ENCODE measurements around the gene GPC6.

Gene GPC6

DNA sequence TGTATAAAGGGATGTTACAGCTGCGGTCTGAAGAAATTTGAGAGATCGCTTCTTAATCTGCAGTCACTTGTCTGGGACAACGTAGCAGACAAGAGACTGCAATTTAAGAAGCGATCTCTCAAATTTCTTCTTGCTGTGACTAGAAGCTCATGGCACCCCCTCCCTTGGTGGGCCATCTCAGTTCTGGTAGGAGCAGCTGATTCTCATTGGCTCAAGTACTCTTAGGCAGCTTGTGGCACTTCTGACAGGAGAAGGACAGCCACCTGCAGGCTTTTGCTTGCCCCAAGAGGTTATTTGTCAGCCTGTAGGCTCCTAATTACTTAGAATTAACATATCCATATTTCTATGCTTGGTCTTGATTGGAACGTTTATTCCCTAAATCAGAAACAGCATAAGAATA is 749.9 kb downstream of the GPC6 start:
- no peak for DNase-seq (ENCODE audit: low spot score)

DNA sequence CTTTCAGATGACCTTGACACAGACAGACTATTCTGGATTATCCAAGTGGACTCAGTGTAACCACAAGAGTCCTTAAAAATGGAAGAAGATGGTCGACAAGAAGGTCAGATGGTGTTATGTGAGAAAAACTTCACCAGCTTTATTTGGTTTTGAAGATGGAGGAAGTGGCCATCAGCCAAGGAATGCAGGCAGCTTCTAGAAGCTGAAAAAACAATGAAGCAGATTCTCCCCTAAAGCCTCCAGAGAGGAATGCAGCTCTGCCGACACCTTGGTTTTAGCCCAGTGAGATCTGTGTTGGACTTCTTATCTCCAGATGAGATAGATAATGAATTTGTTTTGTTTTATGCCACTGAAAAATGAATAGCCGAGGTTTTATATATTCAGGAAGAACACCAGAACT is 751.4 kb downstream of the GPC6 start:
- no peak for DNase-seq (ENCODE audit: low spot score)

DNA sequence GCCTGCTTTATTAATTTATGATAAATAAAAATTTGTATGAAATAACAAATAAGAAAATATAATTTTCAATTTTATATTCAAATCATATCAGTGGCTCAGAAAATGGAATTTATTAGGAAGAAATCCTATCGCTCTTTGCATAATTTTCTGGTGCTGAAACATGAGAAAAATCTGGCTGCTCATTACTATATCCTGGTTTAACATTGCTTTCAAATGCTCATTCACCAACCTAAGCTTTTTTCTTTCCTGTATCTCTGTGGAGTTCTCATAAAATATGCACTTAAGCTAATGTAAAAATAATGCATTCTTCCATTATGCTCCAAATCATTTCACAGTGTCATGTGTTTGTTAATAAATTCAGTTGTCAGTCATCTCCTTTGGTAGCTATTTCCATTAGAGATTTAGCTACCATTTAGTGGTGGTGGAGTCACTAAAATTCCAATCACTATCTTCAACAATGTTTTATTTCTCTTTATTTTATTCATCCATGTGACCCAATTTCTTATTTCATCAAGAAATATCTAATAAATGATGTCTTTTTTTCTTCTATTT is 754.9 kb downstream of the GPC6 start:
- DNase-seq (ENCODE audit: low spot score): no peak

DNA sequence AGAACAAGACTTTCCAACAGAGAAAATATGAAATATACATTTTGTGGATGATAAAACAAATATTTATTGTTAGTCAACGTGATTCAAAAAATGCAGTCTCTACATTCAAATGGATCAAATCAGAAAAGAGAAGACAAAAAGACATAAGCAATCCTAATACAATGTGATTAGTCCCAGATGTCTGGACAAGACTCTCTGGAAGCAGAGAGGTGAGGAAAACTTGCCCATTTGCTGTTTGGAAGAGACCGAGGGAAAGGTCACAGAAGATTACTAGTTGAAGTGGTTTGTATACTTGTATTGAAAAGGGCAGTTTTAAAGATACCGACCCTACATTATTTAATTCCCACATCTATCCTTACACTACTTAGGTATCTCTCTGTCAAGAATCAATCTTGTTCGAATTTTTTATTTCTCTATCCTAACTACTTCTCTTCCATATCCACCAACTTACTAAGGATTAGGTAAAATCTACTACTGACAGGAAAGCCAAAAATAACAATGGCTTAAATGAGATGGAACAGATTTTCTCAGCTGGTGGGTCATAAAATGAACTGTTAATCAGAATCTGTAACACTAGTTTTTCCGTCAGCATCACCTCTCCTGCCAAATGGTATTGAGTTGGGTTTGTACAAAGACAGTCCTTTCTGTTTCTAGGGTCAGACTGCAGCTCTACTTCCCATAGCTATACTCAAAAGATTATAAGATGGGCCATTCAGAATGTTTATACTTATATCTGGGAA is 755.7 kb downstream of the GPC6 start:
- no peak for DNase-seq (ENCODE audit: low spot score)

DNA sequence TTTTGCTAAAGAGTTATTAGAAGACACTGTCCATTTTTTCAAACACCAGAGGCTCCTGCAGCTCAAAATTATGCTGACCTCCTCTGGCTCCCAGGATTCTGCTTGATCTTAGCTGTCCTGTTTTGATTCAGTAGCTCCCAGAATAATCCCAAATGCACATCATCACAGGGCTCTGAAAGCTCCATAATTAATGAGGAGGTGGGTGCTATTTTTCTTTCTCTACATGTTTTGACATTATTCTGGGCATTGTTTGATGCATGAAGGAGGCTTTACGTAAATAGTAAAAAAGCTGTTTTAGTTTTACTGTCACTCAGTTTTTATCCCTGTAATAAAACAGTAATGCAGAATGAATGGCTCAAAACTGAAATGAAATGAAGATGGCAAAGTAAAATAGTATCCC is 757.4 kb downstream of the GPC6 start:
- DNase-seq (ENCODE audit: low spot score): no peak

DNA sequence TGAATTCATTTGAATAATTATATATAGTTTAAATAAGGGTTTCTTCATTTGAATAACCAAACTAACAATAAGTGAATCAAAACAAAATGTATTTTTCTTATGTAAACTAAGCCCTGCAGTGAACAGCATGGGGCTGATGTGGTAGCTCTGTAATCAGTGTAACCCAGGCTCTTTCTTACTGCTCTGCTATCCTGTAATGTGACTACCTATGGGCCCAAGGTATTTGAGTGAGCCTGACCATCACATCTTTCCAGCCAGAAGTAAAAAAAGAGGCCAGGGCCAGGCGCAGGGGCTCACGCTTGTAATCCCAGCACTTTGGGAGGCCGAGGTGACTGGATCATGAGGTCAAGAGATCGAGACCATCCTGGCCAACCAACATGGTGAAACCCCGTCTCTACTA is 758.3 kb downstream of the GPC6 start:
- DNase-seq (ENCODE audit: low spot score): no peak

DNA sequence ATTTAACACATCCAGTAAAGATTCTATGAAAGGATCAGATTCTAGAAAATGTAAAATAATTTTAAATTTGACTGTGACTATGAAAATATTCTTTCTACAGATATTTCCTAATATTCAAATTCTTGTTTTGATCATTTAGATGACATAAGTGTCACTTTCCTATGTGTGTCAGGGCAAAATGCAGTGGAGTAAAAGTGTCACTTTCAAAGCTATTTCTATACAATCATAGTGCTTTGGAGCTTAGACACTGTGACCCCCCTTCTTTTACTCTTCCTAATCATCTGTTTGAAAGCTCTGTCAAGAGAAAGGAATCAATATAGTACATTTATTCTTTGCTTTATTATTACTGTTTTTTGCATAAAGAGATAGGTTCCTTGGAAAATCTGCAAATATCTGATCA is 760.9 kb downstream of the GPC6 start:
- DNase-seq (ENCODE audit: low spot score): no peak

DNA sequence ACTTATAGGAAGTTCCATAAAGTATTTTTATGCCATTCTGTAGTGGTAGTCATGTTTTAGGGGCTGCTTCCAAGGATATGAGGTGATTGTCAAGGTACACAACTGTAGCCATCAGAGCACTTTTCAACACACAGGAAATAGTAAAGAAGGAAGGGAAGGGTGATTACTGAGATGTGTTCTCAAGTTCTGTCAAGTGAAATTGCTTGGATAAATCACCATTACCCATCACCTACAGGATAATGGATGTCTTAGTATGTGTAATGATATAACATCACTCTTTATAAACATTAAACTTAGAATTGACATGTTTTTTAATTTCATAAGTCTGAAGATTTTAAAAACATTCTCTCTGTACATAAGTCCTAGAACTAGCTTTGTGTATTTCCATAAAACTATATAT is 765.0 kb downstream of the GPC6 start:
- no peak for DNase-seq (ENCODE audit: low spot score)

DNA sequence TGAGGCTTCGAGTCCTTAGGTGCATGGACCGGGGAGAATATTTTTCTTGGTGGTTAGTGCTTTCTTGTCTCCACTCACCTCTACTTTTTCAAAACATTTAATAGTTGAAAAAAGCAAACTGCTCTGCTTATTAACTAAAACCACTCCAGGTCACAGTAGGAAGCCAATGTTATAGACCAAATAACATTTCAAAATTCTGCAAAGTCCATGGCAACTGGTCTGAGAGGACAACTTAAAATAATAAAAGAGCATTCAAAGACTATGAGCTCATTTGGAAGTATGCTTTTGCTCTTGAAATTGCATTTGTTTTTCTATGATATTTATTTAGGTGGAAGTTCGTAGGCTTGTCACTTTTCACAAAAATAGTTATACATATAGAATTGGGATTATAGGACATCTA is 769.9 kb downstream of the GPC6 start:
- DNase-seq (ENCODE audit: low spot score): no peak

DNA sequence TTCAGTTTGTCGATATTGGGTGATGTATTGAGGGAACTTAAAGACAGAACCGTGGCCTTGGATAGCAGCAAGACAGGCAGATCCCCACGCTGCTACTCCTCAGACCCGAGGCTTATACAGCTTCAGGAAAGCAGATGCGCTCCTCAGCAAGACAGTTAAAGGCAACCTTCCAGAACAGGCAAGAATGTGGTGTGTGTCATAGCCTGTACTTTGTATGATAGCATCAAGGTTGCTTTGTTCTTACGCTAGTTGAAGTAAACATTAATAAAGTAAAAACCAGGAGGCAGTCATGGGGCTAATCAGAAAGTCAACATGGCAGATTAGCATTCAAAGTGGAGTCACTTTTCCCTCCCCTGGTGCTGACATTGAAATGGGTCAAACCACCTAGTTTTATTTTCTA is 779.7 kb downstream of the GPC6 start:
- no peak for DNase-seq (ENCODE audit: low spot score)

DNA sequence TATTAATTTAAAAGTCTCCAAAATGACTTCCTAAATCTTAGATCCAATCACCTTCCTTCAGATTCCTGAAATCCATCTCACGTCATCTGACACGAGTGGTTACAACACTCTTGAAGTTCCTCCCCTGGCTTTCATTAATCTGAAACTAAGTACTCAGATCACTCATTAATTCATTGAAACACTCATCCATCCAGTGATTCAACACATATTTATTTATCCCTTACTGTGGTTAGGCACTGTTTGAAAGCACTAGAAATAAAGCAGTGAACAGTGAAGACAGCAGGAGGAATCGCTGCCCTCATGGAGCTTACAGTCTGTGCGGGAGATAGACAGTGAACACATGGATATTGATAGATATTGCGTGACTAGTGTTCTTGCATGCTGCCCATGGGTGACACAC is 780.5 kb downstream of the GPC6 start:
- no peak for DNase-seq (ENCODE audit: low spot score)

DNA sequence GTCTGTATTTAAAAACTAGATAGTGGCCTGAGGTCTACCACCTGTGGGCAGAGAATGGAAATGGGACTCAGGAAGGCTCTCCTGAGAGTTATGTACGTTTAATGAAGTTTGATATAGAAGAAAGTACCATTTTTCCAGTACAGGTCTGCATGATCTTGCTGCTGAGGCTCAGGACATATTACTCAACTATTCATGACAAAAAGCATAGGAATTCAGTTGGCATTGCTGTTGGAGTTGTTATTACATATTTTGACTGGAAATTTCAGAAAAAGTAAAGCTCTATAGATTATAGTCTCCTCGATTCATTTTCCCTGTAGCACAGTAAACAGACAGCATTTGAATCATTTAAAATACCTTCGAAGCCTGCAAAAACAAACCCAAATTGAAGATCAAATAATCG is 783.1 kb downstream of the GPC6 start:
- no peak for DNase-seq (ENCODE audit: low spot score)

DNA sequence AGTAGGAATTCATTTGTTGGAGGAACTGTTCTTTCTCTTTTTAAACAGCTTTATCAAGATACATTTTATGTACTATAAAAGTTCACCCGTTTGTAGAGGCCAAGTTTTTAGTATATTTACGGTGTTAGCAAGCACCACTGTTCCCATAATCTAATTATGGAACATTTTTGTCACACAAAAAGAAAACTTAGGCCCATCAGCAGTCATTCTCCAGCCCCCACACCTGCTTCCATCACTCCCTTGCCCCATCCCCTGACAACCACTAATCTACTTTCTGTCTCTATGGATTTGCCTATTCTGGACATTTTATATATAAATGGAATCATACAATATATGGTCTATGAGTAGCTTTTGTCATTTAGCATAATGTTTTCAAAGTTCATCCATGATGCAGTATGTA is 787.9 kb downstream of the GPC6 start:
- DNase-seq (ENCODE audit: low spot score): no peak

DNA sequence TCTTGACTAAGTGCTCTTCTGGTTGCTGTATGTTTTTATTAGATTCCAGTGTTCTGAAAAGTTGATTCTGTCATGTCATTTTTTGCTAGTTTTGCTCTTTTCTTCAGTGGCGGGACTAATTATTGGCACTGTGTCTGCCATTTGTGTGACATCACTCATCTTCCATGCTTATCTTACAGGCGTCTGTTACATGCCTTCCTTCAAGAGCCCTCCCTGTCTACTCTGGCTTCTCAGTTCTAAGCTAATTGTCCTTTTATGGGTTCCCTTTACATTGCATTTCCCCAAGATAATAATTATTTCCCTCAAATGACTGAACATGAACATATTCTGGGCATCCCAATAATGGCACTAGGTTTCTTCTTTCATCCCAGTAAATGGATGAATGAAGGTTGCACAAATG is 793.8 kb downstream of the GPC6 start:
- no peak for DNase-seq (ENCODE audit: low spot score)

DNA sequence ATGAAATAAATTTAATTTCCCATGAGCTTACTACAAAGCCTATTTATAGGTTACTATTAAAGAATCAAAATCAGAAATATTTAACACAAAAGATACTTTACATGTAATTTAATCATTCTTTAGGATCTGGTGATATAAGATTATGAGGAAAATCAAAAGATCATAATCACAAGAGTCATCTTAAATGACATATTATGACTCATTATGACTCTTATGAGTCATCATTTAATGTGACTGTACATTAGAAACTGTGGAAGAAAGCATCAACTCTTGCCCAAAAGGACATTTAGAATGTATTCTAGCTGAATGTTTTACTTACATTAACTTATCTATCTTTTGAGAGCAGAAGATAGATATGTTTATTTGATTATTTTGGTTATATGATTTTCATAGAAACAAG is 794.2 kb downstream of the GPC6 start:
- DNase-seq (ENCODE audit: low spot score): peak; percentile 86

DNA sequence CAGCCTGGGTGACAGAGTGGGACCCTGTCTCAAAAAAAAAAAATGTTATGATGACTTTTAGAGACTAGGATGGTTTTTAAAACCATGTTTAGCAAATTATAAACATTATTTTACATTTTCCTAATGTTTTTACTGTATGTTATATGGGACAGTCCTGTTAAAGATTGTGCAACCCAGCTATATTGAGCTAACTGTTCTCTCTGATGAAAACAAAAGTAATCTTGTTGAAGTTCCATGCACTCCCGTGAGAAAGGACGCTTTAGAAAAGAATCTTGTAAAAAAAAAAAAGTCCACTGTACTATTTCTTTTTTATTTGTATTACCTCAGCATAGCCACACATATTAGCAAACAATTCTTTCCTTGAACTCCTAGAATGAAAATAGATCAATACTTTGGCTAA is 801.6 kb downstream of the GPC6 start:
- DNase-seq (ENCODE audit: low spot score): no peak

DNA sequence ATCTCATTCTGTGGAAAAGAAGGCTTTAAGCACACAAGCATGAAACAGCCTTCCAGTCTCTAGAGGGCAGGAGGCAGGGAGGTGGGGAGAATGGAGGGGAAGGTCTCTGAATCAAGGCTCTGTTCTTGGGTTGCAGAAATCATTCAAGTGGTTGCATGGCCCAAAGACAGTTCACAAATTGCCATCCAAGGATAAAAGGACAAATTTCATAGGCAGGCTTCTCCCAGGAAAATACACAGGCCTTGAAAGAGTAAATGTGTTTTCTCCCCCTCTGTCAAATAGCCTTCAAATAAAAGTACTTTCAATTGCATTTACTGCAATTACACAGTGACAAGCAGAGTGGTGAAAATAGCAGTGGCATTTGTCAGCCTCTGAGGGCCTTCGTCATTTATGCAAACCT is 802.0 kb downstream of the GPC6 start:
- DNase-seq (ENCODE audit: low spot score): no peak

DNA sequence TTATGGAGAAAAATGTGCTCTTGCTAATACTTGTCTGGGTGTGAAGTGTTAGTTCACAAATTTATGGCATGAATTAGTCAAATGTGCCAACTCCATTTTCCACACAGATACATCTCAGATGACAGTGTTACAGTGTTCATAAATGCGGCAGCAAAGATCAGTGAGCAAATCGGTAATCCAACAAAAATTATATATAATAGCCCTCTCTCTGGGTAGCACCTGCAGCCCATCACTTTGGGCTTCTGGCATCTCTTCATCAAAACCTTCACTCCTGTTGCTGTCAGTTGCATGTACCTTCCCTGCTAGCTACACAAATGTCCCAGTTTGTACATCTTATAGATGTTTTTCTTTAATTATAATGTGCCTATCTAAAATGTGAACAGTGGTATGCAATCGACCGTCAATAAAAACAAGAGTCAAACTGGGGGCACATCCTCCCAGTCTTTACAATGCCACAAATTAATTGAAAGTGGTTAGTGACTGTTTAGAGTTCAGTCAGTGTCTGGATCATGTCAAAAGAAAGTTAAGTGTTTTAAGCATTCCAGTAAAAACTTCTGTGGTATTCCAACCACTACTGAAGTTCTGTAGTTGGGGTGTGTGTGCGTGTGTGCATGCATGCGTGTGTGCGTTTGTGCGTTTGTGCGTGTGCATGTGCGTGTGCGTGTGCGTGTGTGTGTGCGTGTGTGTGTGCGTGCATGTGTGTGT is 804.0 kb downstream of the GPC6 start:
- DNase-seq (ENCODE audit: low spot score): no peak

DNA sequence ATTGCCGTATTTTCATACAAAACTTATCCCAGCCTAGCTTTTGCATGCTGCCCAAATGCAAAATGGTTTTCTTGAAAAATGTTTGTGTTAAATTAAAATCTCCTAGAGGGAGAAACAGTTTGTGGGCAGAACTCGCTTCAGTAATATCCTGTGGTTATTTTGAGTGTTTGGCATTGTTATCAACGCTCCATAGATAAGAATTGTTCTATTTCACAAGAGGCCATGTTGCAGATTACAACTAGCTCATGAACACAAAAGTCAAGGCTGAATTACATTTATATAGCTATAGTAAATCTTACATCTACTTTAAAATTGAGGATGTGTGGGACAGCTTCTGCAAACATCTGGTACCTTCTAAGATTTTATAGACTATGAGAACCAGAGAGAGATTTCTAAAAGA is 805.0 kb downstream of the GPC6 start:
- DNase-seq (ENCODE audit: low spot score): no peak

DNA sequence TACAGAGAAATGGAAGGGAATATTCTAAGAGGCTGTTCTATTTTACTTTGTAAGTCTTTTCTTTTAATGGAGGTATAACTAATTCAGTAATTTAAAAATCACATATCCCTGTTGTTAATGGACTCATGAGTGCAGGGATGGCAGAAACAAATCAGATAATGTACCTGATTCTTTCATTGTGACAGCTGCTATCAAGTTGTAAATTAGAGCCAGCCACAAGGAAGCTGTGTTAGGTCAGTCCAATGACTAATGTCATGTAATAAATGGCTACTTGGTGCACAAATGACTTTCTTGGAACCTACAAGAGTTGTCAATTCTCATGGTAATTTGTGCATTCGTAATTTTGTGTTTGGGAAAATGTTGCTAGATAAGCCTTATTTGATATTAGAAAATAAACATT is 806.5 kb downstream of the GPC6 start:
- no peak for DNase-seq (ENCODE audit: low spot score)

DNA sequence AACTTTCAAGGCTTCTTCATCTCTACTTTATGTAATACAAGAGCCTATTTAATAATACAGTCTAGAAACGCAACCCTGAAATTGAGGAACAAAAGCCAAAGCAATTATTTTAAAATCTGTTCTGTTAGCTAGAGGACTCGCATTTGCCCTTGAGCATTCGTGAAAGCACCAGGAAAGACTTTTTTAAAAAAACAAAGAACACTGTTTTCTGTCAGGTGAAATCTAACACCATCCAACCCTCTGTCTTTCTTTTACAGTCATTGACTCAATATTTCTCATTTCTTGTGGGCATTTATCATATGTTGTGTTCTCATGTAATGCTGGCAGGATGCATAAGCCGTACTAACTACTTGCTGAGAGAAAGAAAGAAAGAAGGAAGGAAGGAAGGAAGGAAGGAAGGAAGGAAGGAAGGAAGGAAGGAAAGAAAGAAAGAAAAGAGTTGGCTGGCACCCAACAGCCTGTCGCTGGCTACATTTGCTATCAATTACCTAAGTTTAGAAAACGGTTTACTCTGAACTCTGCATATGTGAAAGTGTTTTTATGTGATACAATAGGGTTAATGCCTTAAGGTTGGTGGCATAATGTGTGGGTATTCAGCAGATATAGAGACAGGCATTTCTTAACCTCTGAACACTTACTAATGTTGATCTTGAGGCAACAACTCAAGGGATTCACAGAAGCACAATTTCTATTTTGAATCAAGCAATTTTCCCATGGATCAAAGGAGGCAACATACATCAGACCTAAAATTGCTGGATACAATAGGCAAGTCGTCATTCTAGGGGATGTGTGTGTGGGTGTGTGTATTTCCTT is 807.4 kb downstream of the GPC6 start:
- DNase-seq (ENCODE audit: low spot score): no peak

DNA sequence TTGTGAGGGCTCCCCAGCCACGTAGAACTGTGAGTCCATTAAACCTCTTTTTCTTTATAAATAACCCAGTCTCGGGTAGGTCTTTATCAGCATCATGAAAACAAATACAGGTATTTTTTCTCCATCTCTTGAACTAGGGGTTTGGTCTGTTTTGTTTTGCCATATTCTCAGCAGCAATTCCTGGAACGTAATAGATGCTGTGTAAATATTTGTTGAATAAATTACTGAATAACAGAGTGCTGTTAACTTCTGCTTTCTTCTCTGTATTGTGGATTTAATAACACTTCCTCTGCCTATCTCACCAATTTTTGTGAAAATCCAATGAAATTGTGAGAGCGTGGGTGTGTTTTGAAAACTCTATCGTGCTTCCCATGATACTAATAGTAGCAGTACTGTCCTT is 823.4 kb downstream of the GPC6 start:
- DNase-seq (ENCODE audit: low spot score): no peak

DNA sequence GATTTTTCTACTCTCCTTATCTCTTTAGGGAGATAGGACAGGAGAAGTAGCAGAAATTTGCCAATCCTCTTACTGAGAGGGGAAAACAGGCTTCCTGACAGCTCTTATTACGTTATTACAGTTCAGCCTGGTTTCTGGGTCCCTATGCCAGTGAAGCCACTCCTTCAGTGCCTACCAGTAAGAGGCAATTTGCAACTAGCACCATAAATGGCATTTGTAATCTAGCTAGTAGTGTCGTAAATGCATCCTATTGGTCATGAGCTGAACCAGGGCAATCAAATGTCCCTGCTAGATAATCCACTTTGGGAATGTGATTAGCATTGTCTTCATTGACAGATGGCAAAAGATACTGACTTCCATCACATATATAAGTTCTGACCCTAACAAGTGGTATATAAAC is 824.1 kb downstream of the GPC6 start:
- DNase-seq (ENCODE audit: low spot score): no peak

All from RKO (cell line).